HG03175 (cell line): Measurements from ENCODE around the gene EFNA3.

ENCODE experiments used
- ATAC-seq: cut with Tn5 transposase; IDR thresholded peaks from one replicate; pipeline ENCODE4 v1.9.1; 2021; ENCODE audit warnings: mild to moderate bottlenecking, moderate library complexity; ENCODE audit not compliant: unreplicated experiment

EFNA3 gene

DNA sequence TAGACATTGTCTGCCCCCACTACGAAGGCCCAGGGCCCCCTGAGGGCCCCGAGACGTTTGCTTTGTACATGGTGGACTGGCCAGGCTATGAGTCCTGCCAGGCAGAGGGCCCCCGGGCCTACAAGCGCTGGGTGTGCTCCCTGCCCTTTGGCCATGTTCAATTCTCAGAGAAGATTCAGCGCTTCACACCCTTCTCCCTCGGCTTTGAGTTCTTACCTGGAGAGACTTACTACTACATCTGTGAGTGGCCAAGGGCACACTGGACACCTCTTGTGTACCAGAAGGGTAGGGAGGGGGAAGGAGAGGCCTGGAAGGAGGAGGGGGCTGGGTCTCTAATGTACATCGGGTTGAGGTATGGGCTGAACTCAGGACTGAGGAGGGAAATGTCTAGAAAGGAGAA, 11.9 kb upstream of the EFNA3 start:
- ATAC-seq: no peak

DNA sequence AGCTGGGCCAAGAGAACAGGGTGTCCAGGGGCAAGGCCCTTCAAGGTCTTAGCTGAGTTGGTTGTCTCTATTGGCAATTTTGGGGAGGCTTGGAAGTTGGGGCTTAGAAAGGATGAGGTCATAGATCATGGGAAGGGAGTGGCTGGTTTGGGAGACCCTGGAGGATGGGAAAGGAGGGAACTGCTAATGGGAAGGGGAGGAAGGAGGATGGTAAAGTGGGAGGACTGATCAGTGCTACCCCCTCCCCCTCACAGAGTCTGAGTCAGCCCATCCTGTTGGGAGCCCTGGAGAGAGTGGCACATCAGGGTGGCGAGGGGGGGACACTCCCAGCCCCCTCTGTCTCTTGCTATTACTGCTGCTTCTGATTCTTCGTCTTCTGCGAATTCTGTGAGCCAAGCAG, 10.0 kb upstream of the EFNA3 start:
- ATAC-seq: no peak

DNA sequence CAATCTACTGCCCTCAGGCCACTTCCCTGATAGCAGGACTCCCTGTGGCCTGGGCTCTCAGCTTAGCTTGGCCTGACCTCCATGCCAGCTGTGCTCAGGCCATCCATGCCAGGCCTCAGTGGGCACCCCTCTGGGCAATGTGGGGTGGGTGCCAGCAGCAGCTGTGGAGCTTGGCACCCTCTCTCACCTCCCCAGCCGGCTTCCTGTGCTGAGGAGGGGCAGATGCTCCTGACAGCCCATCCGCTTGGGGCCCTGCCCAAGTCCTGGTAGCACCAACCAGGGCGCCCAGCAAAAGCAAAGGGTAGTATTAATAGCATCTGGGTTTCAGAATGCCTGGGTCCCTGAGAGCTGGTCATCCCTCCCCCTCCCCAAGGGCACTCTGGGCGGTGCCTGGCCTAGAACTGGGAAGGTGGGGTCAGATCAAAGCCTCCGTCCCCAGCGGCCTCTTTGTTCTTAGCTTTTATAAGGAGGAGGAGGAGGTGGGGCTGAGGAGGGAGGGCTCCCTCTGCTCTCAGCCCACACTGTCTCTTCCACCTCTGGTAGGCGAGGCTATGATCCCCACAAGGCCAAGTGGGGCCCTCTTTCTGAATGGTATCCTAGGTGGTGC, 9.0 kb upstream of the EFNA3 start:
- ATAC-seq: no peak

DNA sequence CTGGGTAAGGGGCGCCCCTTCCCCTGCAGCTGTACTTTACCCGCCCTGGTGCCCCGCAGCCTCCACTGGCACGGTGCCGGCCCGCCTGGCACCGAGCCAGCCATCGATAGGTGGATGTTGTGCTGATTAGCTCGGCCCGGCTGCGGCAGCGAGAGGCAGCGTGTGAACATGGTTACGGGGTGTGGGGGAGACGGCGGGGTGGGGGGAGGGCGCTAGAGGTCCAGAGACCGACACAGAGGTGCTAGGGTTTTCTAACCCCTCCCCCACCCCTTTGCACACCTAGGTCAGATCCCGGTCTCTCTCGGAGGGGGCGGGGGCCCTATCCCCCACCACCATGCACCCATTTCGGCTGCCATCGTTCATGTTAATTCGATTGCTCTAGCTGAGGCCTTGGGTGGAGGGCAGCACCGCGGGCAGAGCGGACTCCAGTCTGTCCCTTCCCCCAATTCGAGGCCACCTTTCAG, 8.4 kb upstream of the EFNA3 start:
- ATAC-seq: no peak

DNA sequence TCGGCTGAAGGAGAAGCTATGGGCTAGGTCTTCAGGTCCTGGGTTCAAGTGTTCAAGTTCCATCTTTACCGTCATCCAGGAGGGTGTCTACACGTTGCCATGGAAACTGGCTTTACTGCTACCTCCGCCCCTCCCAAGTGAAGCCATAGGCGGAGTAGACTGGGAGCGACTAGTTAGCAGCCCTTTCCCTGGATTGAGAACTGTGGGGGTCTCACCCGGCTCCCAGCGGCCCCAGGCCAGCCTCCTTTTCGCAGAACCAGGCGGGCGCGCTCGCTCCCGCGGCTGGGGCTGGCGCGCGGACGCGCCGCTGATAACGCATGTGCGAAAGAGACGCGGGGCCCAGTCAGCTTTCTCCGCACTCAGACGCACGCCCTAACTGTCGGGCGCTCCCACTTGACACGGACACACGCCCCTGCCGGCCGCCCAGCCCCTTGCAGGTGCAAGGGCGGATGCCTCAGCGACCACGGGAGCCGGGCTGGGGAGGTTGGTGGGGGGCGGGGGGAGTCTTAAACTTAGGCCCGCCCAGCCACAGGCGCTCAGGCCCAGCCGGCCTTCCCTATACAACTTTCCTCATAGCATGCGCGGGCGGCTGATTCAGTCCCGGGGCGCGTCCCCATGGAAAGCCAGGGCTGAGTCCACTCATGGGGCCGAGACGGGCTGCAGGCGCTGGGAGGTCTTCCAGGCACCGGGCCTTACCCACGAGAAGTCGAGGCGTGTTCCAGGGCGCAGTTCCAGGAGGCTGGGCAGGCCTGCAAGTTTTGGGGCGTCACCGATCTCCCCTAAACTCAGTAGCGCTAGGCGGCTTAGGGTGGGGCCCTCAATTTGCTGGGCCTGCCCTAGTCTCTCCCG, 7.7 kb upstream of the EFNA3 start:
- ATAC-seq: no peak

DNA sequence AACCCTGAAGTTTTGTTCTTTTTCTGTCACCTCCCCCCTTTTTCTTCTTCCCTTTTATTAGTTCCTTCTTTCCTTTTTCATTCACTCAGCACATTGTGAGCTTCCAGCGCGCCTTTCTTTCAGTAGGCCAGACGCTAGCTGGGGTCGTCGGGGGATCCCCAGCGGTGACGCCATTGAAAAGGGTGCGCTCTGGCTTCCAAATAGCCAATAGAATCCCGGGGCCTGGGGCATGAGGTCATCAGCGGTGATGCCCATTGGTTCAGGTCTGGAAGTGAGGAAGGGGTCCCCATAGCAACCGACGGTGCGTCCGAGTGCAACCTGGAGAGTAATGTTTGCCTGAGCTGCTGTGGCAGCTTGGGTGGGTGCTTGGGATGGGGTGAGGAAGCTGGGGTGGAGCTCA, 6.9 kb upstream of the EFNA3 start:
- ATAC-seq: no peak

DNA sequence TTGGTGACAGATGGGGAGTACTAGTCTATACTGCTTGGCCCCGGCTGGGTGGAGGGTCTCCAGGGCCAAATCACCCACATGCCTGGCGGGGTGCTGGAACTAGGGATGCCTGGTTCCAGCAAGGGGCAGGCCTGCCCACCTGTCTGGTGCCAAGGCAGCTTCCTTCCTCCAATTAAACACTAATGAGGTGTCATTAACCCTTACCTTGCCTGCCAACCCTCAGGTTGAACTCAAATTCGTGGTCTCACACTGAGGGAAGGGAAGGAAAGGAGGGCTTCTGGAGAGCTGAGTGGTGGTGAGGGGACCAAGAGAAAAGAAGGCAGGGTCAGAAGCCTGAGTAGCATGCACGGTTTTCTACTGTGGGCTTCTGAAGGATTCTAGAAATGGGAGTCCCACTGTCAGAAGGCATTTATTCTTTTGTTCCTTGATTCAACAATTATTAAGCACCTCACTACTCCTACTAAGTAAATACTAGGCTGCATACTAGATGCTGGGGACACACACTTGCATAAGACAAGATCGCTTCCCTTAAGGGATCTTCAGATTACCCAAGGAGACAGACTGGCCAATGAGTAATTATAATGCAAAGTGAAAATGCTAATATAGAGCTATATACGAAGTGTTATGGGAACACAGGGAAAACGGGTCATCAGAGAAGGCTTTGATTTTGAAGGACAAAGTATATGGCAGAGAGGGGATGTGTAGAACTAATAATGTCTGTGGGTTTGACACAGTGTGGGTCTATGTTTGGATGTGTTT, 5.9 kb upstream of the EFNA3 start:
- no peak for ATAC-seq

DNA sequence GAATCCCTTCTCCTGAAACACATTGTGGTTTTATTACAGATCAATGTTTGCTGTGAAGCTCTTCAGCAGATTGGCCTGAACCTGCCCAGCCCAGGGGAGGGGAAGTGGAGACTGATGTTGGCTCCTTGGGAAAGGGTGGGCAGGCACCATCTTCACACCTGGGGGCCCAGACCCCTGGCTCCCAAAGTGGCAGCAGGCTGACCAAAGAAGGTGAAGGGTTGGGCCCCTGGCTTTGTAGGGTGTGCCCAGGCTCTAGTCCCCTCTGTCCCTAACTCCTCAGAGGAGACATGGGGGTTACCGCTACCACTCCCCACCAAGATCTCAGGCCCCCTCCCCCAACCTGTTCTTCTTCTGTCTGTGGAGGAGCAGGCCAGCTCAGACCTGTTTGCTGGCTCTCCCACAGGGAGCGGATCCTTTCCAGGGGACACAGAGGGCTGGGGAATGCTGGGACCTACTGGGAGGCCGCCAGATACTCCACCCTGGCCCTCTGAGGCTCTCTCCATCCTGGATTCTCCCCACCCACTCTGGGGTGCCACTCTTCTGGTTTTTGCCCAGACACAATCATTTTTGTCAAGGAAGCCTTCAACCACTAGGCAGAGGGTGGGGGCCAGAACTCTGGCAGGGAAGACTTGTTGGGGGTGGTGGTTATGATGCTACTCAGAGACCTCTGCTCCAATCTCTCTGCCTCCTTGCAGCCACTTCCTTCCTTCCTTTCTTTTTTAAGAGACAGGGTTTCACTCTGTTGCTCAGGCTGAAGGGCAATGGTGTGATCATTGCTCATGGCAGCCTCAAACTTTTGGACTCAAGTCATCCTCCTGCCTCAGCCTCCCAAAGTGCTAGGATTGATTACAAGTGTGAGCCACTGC, 5.0 kb upstream of the EFNA3 start:
- no peak for ATAC-seq

DNA sequence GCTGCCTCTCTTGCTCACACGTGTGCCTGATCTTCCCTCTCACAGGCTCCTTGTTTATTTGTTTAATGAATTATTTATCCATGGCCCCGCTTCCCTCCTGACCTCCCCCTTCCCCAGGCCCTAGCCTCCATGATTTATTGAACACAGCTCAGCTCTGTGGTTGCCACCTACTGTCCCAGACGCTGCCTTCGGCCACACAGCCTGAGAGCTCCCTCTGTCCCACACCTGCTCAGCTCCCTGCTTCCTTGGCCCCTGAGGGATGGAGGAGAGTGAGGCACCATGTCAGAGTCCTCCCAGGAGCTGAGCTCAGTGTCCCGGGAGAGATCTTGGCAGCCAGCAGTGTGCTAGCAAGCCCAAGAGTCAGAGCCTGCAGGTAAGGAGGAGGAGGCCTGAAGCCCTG, 3.1 kb upstream of the EFNA3 start:
- no peak for ATAC-seq

DNA sequence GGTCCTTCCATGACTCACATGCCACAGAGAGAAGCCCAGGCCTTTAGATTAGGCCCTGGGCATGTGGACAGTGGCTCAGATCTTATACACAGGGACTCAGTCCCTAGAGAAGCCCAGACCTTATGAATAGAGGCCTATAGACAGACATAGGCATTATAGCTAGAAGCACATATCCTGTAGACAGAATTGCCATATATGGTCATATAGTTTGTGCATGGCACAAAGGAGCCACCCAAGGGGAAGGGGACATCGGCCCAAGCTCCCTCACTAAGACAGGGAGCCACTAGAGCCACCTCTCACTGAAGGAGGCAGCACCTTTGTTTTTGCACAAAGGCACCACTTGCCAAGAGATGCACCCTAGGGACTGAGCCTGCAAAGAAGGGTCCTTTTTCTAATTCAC, 2.3 kb upstream of the EFNA3 start:
- ATAC-seq: no peak

DNA sequence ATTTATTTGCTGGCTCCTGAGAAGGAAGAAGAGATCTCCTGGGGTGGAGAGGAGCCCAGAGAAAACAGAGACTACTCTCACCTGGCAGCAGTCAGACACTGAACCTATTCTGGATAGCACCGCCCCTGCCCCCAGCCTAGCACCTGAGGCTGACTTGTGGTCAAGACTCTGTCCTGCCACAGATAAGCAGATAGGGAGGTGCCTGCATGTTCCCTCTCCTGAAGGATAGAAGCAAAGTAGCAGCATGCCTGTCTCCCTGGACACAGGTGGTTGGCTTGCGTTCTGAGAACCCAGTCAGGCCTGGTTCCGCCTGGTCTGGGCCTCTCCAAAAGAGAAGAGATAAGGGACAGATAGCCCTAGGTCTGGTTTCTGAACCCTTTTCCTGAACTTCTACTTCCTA, 1.3 kb upstream of the EFNA3 start:
- ATAC-seq: no peak

DNA sequence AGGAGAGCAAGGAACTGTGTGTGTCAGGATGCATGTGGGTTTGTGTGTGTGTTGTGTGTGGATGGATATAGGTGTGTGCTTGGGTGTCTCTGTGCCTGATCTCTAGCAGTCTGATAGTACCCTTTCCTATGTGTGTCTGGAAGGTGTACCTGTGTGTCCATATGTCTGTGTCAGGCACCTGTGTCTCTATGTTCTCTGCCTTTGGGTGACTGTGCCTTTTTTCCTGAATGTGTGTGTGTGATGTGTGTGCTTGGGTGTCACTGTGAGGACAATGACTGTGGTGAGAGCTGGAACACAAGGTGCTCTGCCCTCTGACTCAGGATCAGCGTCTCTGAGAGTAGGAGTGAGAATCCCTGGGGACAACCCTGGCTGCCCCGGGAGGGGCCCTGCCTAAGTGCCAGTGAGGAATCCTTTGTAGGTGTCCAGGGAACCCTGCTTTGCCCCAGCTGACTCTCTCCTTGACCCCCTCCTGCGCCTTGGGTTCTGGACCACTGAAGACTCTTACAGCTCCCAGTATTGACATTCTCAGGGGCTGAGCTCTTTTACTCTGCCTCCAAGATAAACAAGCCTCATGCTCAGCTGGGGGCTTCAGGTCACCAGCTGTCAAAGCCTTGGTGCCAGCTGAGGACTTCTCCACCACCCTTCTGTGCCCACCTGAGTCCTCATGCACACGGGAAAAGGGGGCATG, 735 bp upstream of the EFNA3 start:
- no peak for ATAC-seq

DNA sequence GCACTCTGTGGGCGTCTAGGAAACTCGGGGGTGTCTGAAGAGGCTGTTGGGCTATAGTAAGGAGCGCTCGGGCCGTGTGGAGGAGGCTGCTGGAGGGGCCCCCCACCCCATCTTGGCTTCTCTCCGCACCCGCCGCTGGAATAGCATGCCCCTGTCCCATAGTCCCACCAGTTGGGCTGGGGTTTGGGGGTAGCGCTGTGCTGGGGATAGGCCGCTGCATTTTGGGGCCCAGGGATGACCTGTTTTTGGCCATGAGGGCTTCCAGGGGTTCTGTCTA, 511 bp downstream of the EFNA3 start:
- ATAC-seq: no peak

DNA sequence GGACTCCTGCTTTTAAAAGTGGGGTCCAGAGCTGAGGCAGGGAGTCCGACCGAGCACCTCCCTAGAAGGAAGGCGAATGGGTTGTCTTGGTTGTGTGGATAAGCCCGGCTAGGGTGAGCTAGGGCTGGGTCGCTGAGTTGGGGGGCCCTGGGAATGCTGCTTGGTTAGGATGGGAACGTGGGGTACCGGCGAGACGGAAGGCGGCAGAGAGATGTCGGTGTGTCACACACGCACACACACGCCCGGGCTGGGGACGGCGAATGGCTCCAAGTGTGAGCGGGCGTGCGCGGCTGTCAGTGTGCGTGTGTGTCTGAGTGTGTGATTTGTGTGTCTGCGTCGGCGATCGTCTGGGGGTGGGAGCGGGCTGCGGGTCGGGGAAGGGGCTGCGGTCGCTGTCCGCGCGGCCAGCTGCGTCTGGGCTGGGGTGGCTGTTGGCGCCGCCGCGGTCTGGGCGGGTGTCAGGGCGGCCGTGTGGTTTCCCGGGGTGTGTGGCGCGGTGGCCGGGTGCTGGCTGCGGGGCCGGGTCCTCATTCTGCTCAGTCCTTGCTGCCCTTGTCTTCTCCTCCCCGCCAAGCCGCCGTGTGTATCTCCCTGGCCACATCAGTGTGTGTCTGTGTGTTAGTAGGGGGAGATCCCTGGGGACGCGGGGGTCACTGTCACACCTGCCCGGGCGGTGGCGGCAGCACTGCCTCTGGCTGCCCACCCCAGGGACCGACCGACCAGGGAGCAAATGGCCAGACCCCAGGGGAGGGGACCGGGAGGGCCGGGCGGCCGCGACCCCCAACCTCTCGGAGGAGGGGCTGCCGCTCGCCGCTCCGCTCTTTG, 1.1 kb downstream of the EFNA3 start:
- no peak for ATAC-seq

DNA sequence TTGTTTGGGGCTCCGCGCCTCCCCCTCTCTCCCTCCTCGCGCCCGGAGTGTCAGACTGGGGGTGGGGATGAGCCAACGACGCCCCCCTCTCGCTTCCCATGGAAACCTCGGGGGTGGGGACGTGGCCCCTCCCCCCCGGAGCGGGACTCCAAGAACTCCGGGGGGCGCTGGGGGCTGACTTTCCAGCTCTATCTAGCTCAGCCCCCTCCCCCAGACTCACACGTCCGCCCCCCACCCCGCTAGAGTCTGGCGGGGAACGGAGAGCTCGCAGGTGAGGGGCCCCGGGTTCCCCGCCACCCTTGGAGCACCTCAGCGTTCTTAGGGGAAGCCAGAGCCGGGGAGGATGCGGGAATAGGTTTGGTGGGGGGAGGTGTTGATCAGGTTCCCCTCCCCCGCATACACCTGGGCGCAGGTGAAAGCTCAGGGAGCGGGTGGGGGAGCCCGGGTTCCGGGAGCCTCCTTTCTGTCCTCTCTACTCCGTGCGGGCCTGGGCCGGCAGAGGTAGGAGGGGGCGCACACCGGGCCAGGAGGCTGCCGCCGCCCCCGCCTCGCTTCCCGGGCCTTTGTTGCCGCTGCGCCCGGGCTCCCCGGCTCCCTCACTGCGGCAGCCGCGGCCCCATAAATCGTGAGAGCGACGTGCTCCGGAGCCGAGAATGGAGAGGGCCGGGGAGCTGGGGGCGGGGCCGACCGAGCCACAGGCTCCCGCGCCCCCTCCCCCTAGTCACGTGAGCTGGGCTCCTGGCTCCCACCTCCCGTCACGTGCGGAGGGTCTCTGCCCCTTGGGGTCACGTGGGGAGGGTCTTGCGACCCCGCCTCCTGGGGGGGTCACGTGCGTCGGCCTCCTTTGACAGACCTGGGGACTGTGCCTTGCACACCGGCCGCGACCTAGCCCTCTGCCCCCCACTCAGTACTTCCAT, 1.9 kb downstream of the EFNA3 start:
- ATAC-seq: no peak

DNA sequence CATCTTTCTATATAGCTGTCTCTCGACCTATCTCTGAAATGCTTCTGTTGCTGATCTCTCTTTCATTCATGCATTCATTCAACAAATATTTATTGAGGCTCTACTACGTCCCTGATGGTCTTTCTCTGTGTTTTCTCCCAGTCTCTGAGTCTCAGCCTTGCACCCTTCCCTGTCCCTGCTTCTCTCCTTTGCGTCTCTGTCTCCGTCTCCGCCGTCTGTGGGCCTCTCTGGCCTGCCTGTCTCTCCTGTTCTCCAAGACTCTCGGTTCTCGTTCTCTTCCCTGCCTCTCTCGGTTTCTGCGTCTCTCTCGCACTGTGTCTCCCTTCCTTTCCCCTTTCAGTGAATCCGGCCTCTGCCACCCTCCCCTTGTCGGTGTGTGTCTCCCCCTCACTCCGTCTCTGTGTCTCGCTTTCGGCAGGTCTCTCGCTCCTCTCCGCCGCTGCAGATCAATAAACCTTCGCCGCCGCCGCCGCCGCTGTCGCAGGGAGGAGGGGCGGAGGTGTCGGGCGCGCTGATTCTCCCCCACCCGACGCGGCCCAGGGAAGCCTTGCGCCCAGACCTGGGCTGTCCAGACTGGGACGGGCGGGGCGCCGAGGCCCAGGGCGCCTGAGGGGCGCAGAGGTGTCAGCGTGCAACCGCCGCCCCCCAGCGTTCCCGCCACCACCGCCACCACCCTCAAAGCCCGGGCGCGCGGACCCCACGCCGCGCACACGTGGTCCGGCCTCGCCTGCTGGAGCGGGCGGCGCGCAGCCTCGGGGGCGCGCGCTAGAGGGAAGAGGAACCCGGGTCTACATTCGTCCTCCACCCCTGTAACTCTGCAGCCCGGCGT, 3.0 kb downstream of the EFNA3 start:
- no peak for ATAC-seq

DNA sequence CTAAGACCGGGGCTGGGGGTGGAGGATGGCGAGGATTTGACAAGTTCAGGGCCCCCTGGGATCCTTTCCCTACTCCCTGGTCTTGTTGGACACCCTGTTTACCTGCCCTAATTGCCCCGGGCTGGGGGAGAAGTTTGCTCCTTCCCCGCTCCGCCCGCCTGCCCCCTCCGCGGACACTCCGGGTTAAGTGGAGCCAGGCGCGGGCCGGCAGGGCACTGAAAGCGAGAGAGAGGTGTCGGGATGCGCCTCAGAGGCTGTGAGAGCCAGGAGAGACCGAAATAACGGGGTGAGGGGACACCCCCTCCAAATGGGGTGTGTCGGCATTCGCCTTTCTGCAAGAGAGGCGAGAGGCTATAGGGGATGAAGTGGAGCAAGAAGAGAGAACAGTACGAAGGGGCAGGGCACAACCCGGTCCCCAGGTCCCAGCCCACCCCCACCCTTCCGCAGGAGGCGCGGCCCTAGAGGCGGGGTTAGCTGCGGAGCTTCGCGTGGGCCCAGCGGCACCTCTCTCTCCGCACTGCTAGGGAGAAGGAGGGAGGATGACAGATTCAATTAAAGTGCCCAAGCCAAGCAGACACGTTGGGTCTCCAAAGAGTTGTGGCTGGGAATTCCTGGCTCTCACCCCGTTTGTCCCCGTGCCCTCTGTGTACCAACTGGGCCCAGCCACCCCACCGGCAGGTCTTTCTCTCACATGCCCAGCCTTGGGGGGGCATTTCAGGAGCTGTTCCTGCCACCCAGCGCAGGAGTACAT, 3.8 kb downstream of the EFNA3 start:
- ATAC-seq: no peak
